Measurements from ENCODE around the gene DCTN2.

The DCTN2 gene

GRCh38 chr12:57522887-57523705 is 23.9 kb downstream of the DCTN2 start:
- peak overlapping the region; percentile 90 for H3K4me3 ChIP-seq (ENCODE audit: low read depth, low read length)
- DNase-seq (ENCODE audit: low read depth) = no peak
- TF ChIP-seq, protein P1, sequence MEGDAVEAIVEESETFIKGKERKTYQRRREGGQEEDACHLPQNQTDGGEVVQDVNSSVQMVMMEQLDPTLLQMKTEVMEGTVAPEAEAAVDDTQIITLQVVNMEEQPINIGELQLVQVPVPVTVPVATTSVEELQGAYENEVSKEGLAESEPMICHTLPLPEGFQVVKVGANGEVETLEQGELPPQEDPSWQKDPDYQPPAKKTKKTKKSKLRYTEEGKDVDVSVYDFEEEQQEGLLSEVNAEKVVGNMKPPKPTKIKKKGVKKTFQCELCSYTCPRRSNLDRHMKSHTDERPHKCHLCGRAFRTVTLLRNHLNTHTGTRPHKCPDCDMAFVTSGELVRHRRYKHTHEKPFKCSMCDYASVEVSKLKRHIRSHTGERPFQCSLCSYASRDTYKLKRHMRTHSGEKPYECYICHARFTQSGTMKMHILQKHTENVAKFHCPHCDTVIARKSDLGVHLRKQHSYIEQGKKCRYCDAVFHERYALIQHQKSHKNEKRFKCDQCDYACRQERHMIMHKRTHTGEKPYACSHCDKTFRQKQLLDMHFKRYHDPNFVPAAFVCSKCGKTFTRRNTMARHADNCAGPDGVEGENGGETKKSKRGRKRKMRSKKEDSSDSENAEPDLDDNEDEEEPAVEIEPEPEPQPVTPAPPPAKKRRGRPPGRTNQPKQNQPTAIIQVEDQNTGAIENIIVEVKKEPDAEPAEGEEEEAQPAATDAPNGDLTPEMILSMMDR (IDR thresholded peaks at IDR 0.05; ENCODE audit: control insufficient read depth, extremely low read depth, insufficient read depth) = no peak

DNA sequence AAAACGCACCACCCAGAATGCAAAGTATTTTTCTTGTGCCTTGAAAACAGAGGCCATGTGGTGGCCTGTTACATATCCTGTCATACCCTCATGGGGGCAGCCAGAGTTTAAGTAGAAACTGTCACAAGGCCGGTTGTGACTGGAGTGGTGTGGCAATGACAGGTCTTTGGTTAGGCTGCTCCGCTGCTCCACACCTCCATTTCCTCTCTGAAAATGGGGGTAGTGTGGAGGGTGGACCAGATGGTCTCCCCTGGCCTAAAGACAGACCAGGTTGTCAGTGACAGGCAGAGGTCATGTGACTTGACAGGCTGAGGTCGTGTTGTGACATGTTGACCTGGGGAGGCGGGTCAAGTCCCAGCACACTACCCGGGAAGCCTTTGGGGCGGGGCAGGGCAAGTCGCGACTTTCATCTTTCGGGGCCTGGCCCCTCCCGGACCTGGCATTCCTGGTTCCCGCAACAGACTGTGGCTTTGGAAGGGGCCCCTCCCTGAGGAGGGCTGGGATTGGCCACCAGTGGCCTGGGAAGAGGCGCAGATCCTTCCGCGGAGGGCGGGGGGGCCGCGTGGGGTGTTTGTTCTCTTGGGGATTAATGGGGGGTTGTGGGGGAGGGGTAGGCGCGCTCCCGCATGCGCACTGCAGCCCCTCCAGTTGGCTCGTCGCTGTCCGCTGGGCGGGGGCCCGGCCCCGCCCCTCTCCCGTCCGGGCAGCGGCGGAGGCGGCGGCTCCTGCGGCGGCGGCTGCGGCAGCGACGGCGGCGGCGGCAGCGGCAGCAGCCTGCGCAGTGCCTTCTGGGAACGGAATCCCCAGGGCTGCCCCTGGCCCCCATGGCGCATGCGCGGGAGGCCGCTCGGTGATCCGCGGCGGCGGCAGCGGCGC is 24.7 kb downstream of the DCTN2 start, which contains the start of gene MBD6:
Gene MBD6, plus strand, starts transcription at position 814 of the 876 bp plus-strand sequence. CDS start 1,480 bp downstream, outside the sequence.
- TF ChIP-seq, protein P1 (IDR thresholded peaks at IDR 0.05; ENCODE audit: control insufficient read depth, extremely low read depth, insufficient read depth) = no peak
- DNase-seq (ENCODE audit: low read depth) = peak; percentile 64
- peak within 1 kb of the TSS; percentile 90 for H3K4me3 ChIP-seq (ENCODE audit: low read depth, low read length)

- TF ChIP-seq, protein P1 (IDR thresholded peaks at IDR 0.05; ENCODE audit: control insufficient read depth, extremely low read depth, insufficient read depth) = no peak
- H3K4me3 ChIP-seq (ENCODE audit: low read depth, low read length) = peak overlapping the region; percentile 90
- no peak for DNase-seq (ENCODE audit: low read depth)
These were observed 25.4 kb downstream of the DCTN2 start for GRCh38 chr12:57521525-57522010.

GRCh38 chr12:57520053-57520818 is 26.8 kb downstream of the DCTN2 start, which contains the start of gene DDIT3:
DDIT3 (minus strand) TSS chr12:57520514; CDS start chr12:57517406, 3,108 bp downstream.
- DNase-seq (ENCODE audit: low read depth) = peak; percentile 92
- TF ChIP-seq, protein P1 (IDR thresholded peaks at IDR 0.05; ENCODE audit: control insufficient read depth, extremely low read depth, insufficient read depth) = no peak
- peak within 1 kb of the TSS; percentile 93 for H3K4me3 ChIP-seq (ENCODE audit: low read depth, low read length)

DNA sequence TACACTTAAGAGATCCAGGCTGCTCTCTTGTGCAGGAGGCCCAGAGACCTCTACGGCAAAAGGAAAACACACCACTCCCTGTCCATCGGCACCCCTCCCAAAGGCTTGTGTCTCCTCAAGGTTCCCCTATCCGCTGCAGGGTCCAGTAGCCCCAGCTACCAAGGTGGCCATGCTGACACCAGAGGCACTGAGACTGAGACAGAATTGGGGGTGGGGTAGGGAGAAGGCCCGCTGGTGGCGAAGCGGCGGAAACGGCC is 27.3 kb downstream of the DCTN2 start:
- TF ChIP-seq, protein P1 (IDR thresholded peaks at IDR 0.05; ENCODE audit: control insufficient read depth, extremely low read depth, insufficient read depth) = peak; percentile 12; the same call in 1 of the 2 replicates
- DNase-seq (ENCODE audit: low read depth) = no peak
- H3K4me3 ChIP-seq (ENCODE audit: low read depth, low read length) = peak overlapping the region; percentile 93

Measured in LNCaP clone FGC (cell line).